ENCODE data around the gene TMEM14B.

DNA sequence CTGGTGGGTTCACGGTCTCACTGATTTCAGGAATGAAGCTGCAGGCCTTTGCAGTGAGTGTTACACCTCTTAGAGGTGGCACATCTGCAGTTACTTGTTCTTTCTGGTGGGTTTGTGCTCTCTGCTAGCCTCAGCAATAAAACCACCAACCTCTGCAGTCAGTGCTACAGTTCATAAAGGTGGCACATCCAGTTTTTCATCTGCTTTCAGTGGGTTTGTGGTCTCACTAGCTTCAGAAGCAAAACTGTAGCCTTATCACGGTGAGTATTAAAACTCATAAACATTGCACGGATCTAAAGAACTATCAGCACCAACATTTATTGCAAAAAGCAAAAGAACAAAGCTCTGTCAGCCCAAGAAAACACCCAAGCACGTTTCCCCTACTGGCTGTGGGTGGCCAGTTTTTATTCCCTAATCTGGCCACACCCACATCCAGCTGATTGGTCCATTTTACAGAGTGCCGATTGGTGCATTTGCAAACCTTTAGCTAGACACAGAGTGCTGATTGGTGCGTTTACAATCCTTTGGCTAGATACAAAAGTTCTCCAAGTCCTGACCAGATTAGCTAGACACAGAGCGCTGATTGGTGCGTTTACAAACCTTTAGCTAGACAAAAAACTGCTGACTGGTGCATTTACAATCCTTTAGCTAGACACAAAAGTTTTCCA, 28.2 kb upstream of the TMEM14B start:
- TF ChIP-seq, protein P1, sequence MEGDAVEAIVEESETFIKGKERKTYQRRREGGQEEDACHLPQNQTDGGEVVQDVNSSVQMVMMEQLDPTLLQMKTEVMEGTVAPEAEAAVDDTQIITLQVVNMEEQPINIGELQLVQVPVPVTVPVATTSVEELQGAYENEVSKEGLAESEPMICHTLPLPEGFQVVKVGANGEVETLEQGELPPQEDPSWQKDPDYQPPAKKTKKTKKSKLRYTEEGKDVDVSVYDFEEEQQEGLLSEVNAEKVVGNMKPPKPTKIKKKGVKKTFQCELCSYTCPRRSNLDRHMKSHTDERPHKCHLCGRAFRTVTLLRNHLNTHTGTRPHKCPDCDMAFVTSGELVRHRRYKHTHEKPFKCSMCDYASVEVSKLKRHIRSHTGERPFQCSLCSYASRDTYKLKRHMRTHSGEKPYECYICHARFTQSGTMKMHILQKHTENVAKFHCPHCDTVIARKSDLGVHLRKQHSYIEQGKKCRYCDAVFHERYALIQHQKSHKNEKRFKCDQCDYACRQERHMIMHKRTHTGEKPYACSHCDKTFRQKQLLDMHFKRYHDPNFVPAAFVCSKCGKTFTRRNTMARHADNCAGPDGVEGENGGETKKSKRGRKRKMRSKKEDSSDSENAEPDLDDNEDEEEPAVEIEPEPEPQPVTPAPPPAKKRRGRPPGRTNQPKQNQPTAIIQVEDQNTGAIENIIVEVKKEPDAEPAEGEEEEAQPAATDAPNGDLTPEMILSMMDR (IDR thresholded peaks at IDR 0.05) = no peak
- TF ChIP-seq POLR2A (IDR thresholded peaks at IDR 0.05) = no peak

All from lower leg skin (tissue), 3 donors.